A549 (cell line): ENCODE results near the gene CLHC1. TPM values are rescaled to one million over a fixed set of nuclear protein-coding genes. Genes with fewer than 3 reads are reported as not detected.
"Not testable (repeated sequence)": the region's sequence is repeated elsewhere in the genome, so short reads cannot be mapped to it uniquely, and the experiment has no call there.

Experiments used
- ATAC-seq, 2 experiments: fragments of 200-7000 bp in 1 of 2; fragments of >200 bp in 1 of 2; cut with Nextera tagmentation in 1 of 2; cut with Tn5 transposase in 1 of 2; 3 replicates each; pipeline versions ENCODE4 v1.8.0 to v1.9.1; 2018 to 2020; ENCODE audit warnings: mild to moderate bottlenecking in 1 of 2, moderate library complexity in 1 of 2
- CTCF ChIA-PET: fragments of 300-600 bp; sonication (Branson Sonifier 250); formaldehyde crosslinking; extraction: SDS; loops from one replicate; lab custom pipeline; 2021; ENCODE audit warnings: antibody characterized with exemption, inconsistent platforms; lab: Yijun Ruan, JAX
- POLR2A ChIA-PET: fragments of 350-600 bp; formaldehyde crosslinking; extraction: SDS; loops from one replicate; lab custom pipeline; 2021; ENCODE audit warnings: antibody characterized with exemption, inconsistent platforms; lab: Yijun Ruan, JAX
- DNase-seq, 2 experiments: peaks; one replicate each; pipeline versions ENCODE4 v3.0.0 to v3.0.0-alpha.2; 2011 to 2016; ENCODE audit warnings: low read depth in 1 of 2, low spot score in 1 of 2
- FAIRE-seq: peaks from 2 replicates; lab custom pipeline; 2011; peaks lifted over from hg19 to GRCh38; lab: Jason Lieb, UNC
- H3K27ac ChIP-seq, 2 experiments: fragments of >200 bp; sonication (Bioruptor Twin); formaldehyde crosslinking; 3 replicates each; pipeline ENCODE4 v1.5.1; 2016 to 2017
- H3K4me1 ChIP-seq: fragments of >200 bp; sonication (Bioruptor Twin); formaldehyde crosslinking; 3 replicates; pipeline ENCODE4 v1.6.1; 2016
- H3K4me2 ChIP-seq: fragments of >200 bp; sonication (Bioruptor Twin); formaldehyde crosslinking; 3 replicates; pipeline ENCODE4 v1.6.1; 2016
- H3K4me3 ChIP-seq: fragments of >200 bp; sonication (Bioruptor Twin); formaldehyde crosslinking; 3 replicates; pipeline ENCODE4 v1.5.1; 2016
- H3K9me3 ChIP-seq: fragments of >200 bp; sonication (Bioruptor Twin); formaldehyde crosslinking; 3 replicates; pipeline ENCODE4 v1.6.1; 2016
- CEBPB ChIP-seq, 2 experiments: fragments of >200 bp in 1 of 2; sonication (Bioruptor Twin) in 1 of 2; formaldehyde crosslinking in 1 of 2; IDR thresholded peaks; 2 replicates each; pipeline ENCODE4 v1.6.1; 2012 to 2016
- FOSL2 ChIP-seq, 2 experiments: fragments of 450-650 bp in 1 of 2; fragments of >200 bp in 1 of 2; sonication (Bioruptor Twin) in 1 of 2; formaldehyde crosslinking; IDR thresholded peaks; 2 replicates each; pipeline versions ENCODE4 v1.5.0 to v1.6.1; 2016 to 2020; ENCODE audit warnings: mild to moderate bottlenecking in 1 of 2, moderate library complexity in 1 of 2
- HES2 ChIP-seq: fragments of >200 bp; sonication (Bioruptor Twin); formaldehyde crosslinking; IDR thresholded peaks from 2 replicates; pipeline ENCODE4 v1.6.1; 2016
- HEYL ChIP-seq: fragments of 250-450 bp; sonication (Bioruptor Pico); IDR thresholded peaks from 2 replicates; pipeline ENCODE4 v1.8.0; 2021; ENCODE audit warnings: mild to moderate bottlenecking, moderate library complexity
- HOXB5 ChIP-seq: fragments of 250-450 bp; sonication (Bioruptor Pico); IDR thresholded peaks from 2 replicates; pipeline ENCODE4 v1.5.0; 2020; ENCODE audit warnings: mild to moderate bottlenecking, moderate library complexity
- JUNB ChIP-seq: fragments of >200 bp; sonication (Bioruptor Twin); formaldehyde crosslinking; IDR thresholded peaks from 2 replicates; pipeline ENCODE4 v1.6.1; 2016
- MAFK ChIP-seq: fragments of 450-650 bp; IDR thresholded peaks from 2 replicates; pipeline ENCODE4 v1.6.1; 2014; ENCODE audit not compliant: partially characterized antibody
- MAX ChIP-seq: IDR thresholded peaks from 2 replicates; pipeline ENCODE4 v1.6.1; 2012
- POLR2A ChIP-seq: IDR thresholded peaks from 2 replicates; pipeline ENCODE4 v1.6.1; 2012; ENCODE audit warnings: mild to moderate bottlenecking, low read length
- RCOR1 ChIP-seq: fragments of 150-350 bp; IDR thresholded peaks from 2 replicates; pipeline ENCODE4 v1.6.1; 2014; ENCODE audit warnings: antibody characterized with exemption, low read length, low read depth
- SMC3 ChIP-seq: fragments of >200 bp; sonication (Bioruptor Twin); formaldehyde crosslinking; IDR thresholded peaks from 3 replicates; pipeline ENCODE4 v1.6.1; 2018; ENCODE audit warnings: inconsistent platforms
- WGBS: methylation state at CpG from one replicate; pipeline ENCODE4 v1.1.6; 2017; ENCODE audit errors: missing lambda C conversion rate; 5-methylcytosine and 5-hydroxymethylcytosine counted together
- polyA plus RNA-seq, 4 experiments: library from polyadenylated mRNA; depleted of rRNA in 3 of 4; stranded (reverse); fragments of >200 nt; fragmentation: RNase III in 1 of 4; extraction: RNeasy Plus Mini Kit Qiagen cat#74134 plus additional on column Dnase treatment in 1 of 4; gene quantifications; 2 replicates in 3 of 4; 3 replicates in 1 of 4; pipeline ENCODE4 v1.2.3, GENCODE V29; 2011 to 2017

Gene CLHC1
- polyA plus RNA-seq, 2 of the 4 experiments (the other 2 are of a cell fraction), result 3.2 to 8.5 TPM

GRCh38 chr2:55144922-55145820 lies 86.9 kb downstream of the CLHC1 start:
- ChIA-PET POLR2A (no interaction called here), CTCF (interaction anchor here (0.7 to 2.5 kb wide), 4 partner anchors 8 to 130 kb away, joined by 3 to 7 read pairs (median 4); no protein-coding TSS in a partner anchor)
- no peaks in the 10 kb centered on the region for H3K9me3 ChIP-seq
- FAIRE-seq (no peak), DNase-seq (no peak), ATAC-seq (no peak)
- H3K4me1 ChIP-seq, result peaks cover 11% of the 10 kb centered on the region; the same call in 2 of the 3 replicates
- TF ChIP-seq MAX (no peak), CEBPB (IDR thresholded peaks at IDR 0.05) (no peak), POLR2A (no peak), JUNB (no peak), HES2 (no peak), HEYL (CRISPR knock-in tag) (no peak)
- 87% methylated on average over 12 of the region's 12 CpGs for WGBS
- H3K27ac ChIP-seq, result no peak overlapping the region
- no peak overlapping the region for H3K4me2 ChIP-seq
- H3K4me3 ChIP-seq, result no peak overlapping the region

GRCh38 chr2:55143706-55144105 lies 88.4 kb downstream of the CLHC1 start:
- WGBS, result 37% methylated on average over 2 of the region's 2 CpGs
- H3K27ac ChIP-seq, H3K4me2 ChIP-seq, FAIRE-seq, H3K9me3 ChIP-seq, H3K4me3 ChIP-seq, DNase-seq, ATAC-seq, POLR2A ChIA-PET: not testable (repeated sequence)
- CTCF ChIA-PET, result interaction anchor here (0.8 to 2.5 kb wide), 3 partner anchors 12 to 128 kb away, joined by 3 to 7 read pairs (median 3); no protein-coding TSS in a partner anchor
- peaks cover 11% of the 10 kb centered on the region; the same call in 2 of the 3 replicates for H3K4me1 ChIP-seq

GRCh38 chr2:55142518-55142917 lies 89.6 kb downstream of the CLHC1 start:
- CTCF ChIA-PET, result interaction anchor here (1.5 to 2.5 kb wide), 2 partner anchors 16 to 26 kb away, joined by 5 to 7 read pairs; no protein-coding TSS in a partner anchor
- no peak for FAIRE-seq

GRCh38 chr2:55141572-55142413 lies 90.3 kb downstream of the CLHC1 start:
- Histone ChIP-seq H3K4me3 (no peak overlapping the region), H3K9me3 (no peaks in the 10 kb centered on the region), H3K4me2 (peak overlapping the region; percentile 25; the same call in 2 of the 3 replicates)
- FAIRE-seq, result no peak
- ChIA-PET POLR2A (no interaction called here), CTCF (interaction anchor here (1.5 to 2.0 kb wide), 3 partner anchors 14 to 26 kb away, joined by 4 to 6 read pairs (median 5); no protein-coding TSS in a partner anchor)
- WGBS, result 50% methylated on average over 9 of the region's 9 CpGs
- ATAC-seq, result peak; percentile 21 to 54; a peak in 3 of 6 replicates
- DNase-seq, result peak in 1 of 2 experiments; percentile 50
- TF ChIP-seq HOXB5 (CRISPR knock-in tag) (no peak), FOSL2 (IDR thresholded peaks at IDR 0.05) (no peak), FOSL2 (CRISPR knock-in tag; IDR thresholded peaks at IDR 0.05) (peak; percentile 37)
- TF ChIP-seq, all 56 proteins: peak for 1
- Histone ChIP-seq H3K27ac (peak overlapping the region in 1 of 2 experiments; percentile 5; a peak in 3 of 6 replicates), H3K4me1 (peaks cover 11% of the 10 kb centered on the region; the same call in 2 of the 3 replicates)

More at GRCh38 chr2:55142518-55142917, 89.6 kb downstream of the CLHC1 start:
- TF ChIP-seq JUNB (no peak), SMC3 (no peak), MAFK (peak; percentile 59), RCOR1 (no peak)
- H3K27ac ChIP-seq, result no peak overlapping the region
- peaks cover 11% of the 10 kb centered on the region; the same call in 2 of the 3 replicates for H3K4me1 ChIP-seq
- no peak overlapping the region for H3K4me2 ChIP-seq
- POLR2A ChIA-PET, result no interaction called here
- WGBS, result 79% methylated on average over 2 of the region's 2 CpGs
- no peak for DNase-seq
- no peak overlapping the region for H3K4me3 ChIP-seq
- no peaks in the 10 kb centered on the region for H3K9me3 ChIP-seq
- no peak for ATAC-seq
